NCI-H2107 treated with DMSO at 0.1 percent for 48 hours (cell line): Measurements from ENCODE around the gene TMEM175.
A peak's percentile ranks its signal among the peaks of the same experiment; 100 is the strongest.

ENCODE experiments used
- DNase-seq: peaks from one replicate; lab custom pipeline; 2025; ENCODE audit not compliant: unreplicated experiment; lab: John Stamatoyannopoulos, UW

Gene TMEM175, protein sequence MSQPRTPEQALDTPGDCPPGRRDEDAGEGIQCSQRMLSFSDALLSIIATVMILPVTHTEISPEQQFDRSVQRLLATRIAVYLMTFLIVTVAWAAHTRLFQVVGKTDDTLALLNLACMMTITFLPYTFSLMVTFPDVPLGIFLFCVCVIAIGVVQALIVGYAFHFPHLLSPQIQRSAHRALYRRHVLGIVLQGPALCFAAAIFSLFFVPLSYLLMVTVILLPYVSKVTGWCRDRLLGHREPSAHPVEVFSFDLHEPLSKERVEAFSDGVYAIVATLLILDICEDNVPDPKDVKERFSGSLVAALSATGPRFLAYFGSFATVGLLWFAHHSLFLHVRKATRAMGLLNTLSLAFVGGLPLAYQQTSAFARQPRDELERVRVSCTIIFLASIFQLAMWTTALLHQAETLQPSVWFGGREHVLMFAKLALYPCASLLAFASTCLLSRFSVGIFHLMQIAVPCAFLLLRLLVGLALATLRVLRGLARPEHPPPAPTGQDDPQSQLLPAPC

DNA sequence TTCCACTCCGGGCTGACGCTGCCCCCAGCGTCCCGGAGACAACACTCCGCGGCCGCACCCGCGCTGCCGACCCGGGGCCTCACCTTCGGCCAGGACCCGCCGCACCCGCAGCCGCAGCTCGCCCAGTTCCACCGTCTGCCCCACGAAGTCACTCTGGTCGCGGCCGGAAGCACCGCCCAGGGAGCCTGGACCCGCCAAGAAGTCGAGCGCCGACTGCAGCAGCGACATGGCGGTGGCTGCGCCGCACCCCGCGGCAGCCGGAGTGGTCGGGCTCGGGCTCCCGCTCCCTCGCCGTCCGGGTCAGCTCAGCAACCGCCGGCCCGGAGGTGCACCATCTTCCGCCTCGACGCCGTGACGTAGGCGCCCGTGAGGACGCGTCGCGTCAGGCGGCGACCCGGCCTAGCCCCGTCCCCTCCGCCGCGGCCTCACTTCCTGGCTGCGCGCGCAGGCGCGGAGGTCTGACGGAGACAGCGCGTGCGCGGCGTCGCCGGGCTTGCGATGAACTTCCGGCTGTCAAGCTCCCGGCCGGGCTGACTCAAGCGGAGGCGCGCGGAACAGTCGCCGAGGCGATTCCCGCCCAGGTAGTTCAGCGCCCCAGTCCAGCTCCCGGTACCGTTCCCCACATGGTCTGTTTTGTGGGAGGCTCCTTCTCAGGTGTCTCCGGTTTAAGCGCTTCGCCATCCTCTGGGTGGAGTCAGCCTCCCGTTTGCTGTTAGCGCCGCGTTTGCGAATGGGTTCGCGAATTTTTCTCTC is at the start of gene TMEM175, which contains the start of gene GAK:
Gene TMEM175 (plus strand): TSS at position 501 of the 753 bp plus-strand sequence. CDS start 15,280 bp downstream, outside the sequence.
Gene GAK (minus strand): TSS at position 357 of the 753 bp plus-strand sequence. CDS start 129 bp downstream, at position 228.
- peak; percentile 37 for DNase-seq

DNA sequence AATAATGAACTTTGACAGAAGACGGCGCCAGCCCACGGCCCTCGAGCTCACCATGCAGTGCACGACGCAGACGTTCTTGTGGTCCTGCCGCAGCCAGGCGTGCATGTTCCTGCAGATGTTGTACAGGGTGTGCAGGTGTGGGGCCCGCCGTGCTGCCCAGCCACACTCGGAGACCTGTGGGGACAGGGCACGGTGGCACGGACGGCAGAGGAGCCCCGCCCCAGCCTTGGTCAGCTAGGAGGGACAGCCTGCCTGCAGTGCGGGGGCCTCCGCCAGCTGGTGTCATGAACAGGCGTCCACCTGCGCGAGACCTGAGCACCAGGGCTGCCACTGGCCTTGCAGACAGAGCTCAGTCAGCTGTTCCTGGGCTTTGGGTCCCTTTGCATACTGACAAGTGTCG is 49.6 kb upstream of the TMEM175 start:
- no peak for DNase-seq

DNA sequence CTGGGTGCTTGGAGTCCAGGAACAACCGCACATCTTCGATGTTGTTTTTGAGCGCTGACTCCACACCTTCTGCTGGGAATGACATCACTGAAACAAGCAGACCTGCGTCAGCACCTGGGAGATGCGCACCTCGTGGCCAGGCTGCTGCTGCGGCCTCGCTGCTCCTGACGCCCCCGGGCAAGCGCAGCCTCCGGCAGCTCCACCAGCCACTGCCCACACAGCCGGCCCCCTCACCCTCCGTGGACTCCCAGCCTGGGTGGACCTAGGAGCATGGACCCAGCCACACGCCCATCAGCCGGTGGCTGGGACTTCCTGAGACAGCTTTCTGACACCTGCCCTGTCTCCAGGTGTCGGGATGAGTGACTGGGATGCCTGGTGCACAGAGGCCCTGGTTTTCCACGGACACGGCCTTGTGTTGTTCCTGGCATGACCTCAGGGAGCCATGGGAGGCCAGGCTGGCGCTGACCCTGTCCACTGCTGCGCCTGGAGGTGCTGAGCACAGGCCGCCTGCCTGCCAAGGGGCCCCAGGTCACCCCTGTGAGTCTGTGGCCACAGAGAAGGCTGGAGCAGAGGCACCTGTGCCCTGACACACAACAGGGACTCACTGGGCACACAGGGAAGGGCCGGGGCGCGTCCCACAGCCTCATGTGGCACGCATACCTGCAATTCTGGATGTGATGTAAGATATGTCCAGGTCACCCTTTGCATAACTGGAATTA is 48.7 kb upstream of the TMEM175 start:
- no peak for DNase-seq

DNA sequence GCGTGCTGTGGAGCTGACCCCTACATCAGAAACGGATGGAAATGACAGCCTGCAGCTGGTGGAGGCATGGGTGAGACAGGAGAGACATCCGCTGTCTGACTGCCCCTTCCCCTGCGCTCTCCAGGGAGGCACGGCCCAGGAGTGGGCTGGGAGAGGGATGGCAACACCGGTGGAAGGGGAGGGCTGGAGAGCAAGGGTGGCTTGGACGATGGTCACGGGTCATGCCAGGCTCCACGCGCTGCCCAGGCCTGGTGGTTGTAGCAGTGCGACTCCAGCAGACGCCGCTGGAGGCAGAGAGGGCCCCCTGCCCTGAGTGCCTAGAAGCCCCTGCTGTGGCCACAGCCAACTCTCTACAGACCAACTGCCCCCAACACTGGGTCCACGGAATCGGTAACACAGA is 48.0 kb upstream of the TMEM175 start:
- DNase-seq = no peak

DNA sequence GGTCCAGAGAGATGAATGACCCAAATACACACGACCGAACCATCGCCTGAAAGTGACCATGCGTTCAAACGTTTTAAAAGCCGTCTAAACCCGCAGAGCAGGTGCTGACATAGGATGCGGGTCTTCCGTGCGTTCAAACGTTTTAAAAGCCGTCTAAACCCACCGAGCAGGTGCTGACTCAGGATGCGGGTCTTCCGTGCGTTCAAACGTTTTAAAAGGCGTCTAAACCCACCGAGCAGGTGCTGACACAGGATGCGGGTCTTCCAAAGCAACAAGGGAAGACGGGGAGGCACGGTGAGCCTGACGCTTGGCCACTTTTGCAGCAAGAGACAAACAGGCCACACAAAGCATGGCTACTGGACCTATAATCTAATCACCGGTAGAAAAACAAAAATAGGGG is 47.4 kb upstream of the TMEM175 start:
- DNase-seq = no peak

DNA sequence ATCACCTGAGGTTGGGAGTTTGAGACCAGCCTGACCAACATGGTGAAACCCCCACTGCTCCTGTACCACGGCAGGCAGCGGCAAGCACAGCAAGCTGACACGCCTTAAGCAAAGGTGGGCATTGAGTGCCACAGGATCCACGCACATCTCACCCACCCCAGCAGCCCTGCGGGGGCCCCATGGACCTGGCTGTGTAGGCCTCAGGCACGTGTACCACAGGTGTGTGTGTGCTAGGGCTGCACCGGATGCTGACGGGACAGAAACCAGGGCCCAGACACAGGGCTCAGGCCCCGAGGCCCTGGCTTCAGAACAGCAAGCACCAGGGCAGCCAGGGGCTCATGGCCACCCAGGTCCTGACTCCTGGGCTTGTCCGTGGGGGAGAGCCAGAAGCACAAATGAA is 46.9 kb upstream of the TMEM175 start:
- DNase-seq = no peak

DNA sequence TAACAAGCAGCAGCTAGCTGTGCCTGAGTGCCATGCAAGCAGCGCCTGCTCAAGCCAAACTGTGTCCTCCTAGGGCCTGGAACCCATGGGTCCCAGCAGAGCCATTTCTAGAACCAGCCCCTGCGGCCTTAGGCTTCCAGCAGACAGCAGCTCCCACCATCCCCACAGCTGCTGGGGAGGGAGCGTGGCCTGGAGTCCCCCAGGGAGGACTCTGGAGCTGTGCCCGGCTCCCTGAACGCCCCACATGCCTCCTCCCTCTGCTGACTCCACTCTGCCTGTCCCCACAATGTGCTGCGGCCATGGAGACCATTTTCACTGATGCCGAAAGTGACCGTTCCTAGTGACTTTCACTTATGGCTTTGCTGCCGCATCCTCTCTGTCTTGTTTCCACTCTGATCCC is 46.0 kb upstream of the TMEM175 start:
- no peak for DNase-seq

DNA sequence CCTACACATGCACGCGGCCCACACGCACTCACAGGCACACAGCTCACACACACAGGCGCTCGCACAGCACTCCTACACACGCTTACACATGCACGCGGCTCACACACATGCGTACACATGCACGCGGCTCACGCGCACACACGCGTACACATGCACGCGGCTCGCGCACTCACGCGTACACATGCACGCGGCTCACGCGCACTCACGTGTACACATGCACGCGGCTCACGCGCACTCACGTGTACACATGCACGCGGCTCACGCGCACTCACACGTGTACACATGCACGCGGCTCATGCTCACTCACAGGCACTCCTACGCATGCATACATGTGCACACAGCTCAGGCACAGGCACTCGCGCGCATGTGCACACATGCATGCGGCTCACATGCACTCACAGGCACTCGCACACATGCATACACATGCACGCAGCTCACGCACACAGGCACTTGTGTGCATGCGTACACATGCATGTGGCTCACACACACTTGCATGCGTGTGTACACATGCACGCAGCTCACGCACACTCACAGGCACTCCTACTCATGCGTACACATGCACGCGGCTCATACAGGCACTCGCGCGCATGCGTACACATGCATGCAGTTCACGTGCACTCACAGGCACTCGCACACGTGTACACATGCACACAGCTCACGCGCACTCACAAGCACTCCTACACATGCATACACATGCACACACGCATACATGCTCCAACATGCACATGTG is 45.1 kb upstream of the TMEM175 start:
- DNase-seq = no peak

DNA sequence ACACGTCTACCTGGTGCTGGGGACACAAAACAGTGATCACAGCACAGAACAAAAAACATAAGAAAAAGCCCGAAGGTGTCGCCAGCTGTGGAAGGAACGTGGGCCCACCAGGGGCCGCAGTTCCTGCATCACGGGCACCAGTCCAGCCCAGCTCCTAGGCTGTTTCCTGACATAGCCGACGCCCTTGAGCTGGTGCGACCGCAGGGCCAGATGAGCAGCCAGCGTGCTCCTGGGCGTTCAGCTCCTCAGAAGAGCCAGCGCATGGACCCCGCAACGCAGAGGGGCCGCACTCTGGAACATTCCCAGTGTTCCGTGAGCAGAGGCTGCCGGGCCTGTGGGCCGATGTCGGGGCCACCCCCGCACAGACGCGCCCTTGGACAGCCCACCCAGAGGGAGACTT is 44.2 kb upstream of the TMEM175 start:
- DNase-seq = no peak

DNA sequence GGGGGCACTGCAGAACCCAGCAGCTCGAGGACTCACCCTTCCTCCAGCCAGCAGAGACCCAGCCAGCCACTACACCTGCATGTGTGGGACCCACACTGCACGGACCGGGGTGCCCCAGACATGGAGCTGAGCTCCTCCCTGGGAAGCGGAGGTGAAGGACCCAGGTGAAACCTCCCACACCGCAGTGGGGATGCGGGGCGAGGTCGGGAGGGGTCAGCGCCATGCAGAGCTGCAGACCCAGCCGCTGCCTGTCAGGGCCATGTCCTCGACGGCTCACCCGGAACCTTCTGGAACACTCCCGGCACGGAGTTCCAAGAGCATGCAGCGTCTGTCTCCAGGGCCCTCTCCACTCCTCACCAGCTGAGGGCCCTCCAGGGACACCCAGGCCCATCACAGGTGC is 42.7 kb upstream of the TMEM175 start:
- DNase-seq = no peak

DNA sequence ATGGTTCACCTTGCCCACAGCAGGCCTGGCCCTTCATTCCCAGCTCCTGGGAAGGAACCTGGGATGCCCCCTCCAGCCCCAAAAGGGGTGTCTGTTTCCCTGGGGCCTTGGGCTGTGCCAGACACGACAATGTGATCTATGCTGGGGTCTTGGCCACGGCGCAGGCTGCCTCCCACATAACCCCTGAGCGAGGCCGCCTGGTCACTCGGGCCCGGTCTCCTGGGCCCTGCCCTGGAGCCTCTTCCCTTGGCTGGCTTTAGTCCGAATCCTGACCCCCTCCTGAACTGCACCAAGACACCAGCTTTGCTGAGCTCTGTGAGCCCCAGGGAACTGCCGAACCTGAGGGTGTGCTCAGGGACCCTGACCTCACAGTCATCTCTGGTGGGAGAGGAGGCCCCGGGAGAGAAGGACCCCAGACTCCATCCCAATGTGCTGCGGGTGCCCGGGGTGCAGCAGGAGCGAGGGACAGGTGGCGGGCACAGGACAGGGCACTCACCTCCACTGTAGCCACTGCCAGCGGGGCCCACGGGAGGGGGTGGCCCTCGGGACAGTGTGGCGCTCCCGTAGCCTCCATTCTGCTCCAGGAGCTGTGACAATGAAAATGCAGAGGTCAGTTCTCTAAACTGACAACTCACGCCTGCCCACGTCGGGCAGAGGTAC is 42.1 kb upstream of the TMEM175 start:
- DNase-seq = no peak

DNA sequence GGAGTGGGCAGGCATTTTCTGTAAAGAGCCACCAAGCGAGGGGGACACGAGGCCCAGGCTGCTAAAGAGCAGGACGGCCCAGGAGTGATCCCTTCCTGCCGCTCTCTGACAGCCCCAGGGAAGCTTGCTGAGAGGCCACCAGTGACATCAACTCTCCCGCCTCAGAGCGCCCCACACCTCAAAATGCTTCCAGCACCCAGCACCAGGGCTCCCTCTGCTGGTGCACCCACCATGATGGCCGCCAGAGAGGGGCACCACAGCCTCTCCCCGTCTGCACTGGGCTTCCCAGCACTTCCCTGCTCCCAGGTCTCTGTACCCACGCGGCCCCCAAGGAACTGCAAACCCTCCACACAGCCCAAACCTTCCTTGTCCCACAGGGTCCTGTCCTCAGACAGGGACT is 40.5 kb upstream of the TMEM175 start:
- no peak for DNase-seq

DNA sequence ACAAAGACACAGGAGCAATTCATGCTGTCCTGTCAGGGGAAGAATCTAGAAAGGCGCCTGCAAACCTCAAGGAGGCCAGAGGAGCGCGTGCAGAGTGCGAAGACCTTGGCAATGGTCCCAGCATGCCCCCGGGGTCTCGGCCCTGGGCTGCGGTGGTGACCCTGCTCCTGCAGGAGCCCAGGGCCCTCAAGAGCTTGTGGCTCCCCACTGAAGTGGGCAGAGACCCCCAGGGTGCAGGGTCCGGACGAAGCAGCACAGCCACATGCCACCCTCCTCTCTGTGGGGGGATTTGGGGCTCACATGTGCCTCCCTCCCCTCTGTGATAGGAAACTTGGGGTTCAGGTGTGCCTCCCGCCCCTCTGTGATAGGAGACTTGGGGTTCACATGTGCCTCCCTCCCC is 39.5 kb upstream of the TMEM175 start:
- DNase-seq = no peak

DNA sequence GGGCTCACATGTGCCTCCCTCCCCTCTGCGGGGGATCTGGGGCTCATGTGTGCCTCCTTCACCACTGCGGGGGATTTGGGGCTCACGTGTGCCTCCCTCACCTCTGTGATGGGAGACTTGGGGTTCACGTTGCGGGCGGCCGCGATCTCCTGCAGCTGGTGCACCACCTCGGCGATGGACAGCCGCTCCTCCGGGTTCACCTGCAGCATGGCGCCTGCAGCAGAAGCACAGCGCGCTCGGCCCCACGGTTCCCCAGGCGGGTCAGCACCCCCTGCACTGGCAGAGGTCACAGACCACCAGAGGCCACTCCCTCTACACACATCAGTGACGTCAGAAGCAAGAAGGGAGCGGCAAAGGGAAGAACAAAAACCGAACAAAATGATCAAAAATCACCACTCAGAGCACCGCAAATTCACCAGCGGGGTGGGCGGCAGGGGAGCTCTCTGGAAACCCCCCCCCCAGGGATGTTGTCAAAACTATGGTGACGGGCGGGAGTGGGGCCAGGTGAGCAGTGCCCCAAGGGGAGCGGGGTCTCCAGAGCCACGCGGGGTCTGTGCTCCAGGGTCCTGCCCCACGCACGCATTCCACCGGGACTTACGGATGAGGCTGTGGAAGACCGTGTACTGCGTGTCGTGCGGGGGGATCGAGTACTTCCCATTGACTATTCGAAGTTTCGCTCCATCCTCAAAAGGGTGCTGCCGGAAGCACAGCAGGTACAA is 38.8 kb upstream of the TMEM175 start:
- no peak for DNase-seq

DNA sequence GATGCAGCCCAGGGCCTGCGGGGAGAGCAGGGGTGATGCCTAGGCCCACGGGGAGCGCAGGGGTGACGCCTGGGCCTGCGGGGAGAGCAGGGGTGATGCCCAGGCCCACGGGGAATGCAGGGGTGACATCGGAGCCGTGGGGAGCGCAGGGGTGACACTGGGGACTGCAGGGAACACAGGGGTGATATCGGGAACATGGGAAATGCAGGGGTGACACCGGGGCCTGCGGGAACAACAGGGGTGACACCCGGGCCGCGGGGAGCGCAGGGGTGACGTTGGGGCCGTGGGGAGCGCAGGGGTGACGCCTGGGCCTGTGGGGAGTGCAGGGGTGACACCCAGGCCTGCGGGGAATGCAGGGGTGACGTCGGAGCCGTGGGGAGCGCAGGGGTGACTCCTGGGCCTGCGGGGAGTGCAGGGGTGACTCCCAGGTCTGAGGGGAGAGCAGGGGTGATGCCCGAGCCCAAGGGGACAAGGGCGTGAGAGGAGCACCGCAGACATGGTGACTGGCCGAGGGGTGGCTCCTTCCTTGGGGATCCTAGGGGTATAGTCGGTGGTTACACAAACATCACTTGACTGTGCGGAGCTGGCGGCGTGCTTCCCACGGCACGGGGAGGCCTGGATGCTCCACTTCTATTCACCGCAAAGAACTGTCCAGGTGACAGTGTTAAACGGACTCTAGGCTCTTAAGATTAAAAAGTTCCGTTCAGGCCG is 38.1 kb upstream of the TMEM175 start:
- no peak for DNase-seq

DNA sequence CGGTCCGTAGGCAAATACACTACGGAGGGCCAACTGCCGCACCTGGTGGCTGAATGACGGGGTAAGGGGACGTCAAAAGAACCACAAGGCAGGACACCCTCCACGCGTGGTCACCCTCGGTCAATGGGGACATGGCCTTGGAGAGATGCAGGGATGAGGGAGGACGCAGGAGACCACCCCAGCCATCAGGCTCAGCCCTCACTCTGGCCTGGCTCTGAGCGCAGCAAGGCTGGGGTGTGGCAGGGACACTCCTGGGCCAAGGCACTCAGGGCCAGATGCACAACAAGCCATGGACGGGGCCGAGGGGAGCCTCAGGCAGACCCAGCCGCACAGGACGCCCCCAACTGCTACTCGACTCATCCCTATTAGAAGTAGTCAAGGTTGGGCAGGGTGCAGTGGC is 36.7 kb upstream of the TMEM175 start:
- no peak for DNase-seq

DNA sequence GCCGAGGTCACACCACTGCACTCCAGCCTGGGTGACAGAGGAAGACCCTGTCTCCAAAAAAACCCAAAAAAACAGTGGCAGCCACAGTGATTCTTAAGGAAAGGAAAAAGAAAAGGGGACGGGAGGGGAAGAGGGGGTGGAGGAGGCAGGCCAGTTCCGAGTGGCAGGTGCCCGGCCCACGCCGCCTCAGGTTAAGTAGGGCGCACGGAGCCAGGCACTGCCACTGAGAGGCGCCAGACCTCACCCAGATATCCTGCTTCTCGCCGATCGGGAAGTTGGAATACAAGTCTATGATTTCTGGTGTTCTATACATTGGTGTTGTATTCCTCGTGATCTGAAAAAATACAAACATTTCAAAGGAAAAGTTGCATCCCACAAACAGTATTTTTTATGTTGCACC is 36.0 kb upstream of the TMEM175 start:
- DNase-seq = no peak

DNA sequence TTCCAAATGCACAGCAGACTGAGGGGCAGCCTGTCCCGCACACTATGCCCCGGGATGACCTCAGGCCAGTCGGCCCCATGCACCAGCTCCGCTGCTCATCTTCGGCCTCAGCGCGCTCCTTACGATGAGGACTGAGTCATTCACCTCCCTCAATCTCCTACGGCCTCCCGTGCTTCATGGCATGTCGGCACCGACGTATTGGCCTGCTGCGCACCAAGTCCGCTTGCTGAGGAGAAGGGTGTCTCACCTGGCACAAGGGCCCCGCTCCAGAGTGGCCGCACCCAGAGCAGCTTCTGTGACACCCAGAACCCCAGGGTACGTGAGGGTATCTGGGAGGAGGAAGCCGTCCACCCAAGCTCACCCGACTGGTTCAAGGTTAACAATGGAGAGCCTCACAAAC is 35.6 kb upstream of the TMEM175 start:
- DNase-seq = no peak

DNA sequence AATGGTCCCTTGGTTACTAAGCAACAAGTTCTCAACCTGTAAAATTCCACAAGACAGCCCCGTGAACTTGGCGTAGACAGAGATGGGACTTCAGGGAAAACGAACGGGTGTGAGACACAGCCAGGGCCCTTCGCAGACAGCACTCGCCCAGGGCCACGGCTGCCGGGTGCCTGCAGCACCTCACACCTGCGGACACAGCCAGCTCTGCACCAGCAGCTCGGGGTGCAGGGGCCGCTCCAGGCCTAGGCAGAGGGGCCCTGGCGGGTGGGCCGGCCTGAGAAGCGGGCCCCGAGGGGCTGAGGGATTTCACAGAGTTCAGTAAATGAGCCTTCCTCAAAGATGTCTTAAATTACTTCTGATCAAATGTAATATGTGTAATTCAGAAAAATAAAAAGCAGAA is 34.1 kb upstream of the TMEM175 start:
- no peak for DNase-seq
